ENCODE measurements around the gene CCDC93.

- TF ChIP-seq POLR2AphosphoS5 (IDR thresholded peaks at IDR 0.05) (no peak), CTCF (IDR thresholded peaks at IDR 0.05) (no peak)
Observed at GRCh38 chr2:117963446-117963845, 50.4 kb downstream of the CCDC93 start.
